NCI-H146 treated with DMSO at 0.1 percent for 48 hours (cell line): Measurements from ENCODE around the gene FAM135A.
"Not testable (repeated sequence)": the region's sequence is repeated elsewhere in the genome, so short reads cannot be mapped to it uniquely, and the experiment has no call there.

Source experiments
- DNase-seq: peaks from one replicate; lab custom pipeline; 2025; ENCODE audit not compliant: unreplicated experiment; lab: John Stamatoyannopoulos, UW

FAM135A gene

GRCh38 chr6:70607371-70607770 lies 194.1 kb downstream of the FAM135A start:
- DNase-seq: not testable (repeated sequence)

GRCh38 chr6:70609181-70609580 lies 195.9 kb downstream of the FAM135A start:
- not testable (repeated sequence) for DNase-seq
